GM18951 (cell line): ENCODE measurements around the gene CPNE2.

ENCODE experiments used
- POLR2A ChIP-seq: IDR thresholded peaks from 4 replicates; pipeline ENCODE4 v1.6.1; 2011; ENCODE audit warnings: mild to moderate bottlenecking; ENCODE audit not compliant: insufficient read length, insufficient read depth; ENCODE audit errors: extremely low read depth
- in situ Hi-C: fragments of 300-500 bp; cut with MboI; formaldehyde crosslinking; loops from one replicate; pipeline ENCODE4 v1.12.0; 2022; ENCODE audit warnings: low sequenced_read_pairs, mixed read lengths, inconsistent platforms; ENCODE audit not compliant: unreplicated experiment

Gene CPNE2

GRCh38 chr16:57112403-57113041, 20.1 kb downstream of the CPNE2 start:
- in situ Hi-C loops = no loop called here
- TF ChIP-seq POLR2A = no peak

- in situ Hi-C loops = no loop called here
- no peak for TF ChIP-seq POLR2A
Measured at GRCh38 chr16:57113042-57113453, 20.7 kb downstream of the CPNE2 start.

- no peak for TF ChIP-seq POLR2A
- in situ Hi-C loops = no loop called here
Measured at GRCh38 chr16:57113664-57114063, 21.3 kb downstream of the CPNE2 start.

GRCh38 chr16:57115168-57115513, 22.8 kb downstream of the CPNE2 start:
- in situ Hi-C loops = no loop called here
- no peak for TF ChIP-seq POLR2A

GRCh38 chr16:57115514-57116182, 23.3 kb downstream of the CPNE2 start:
- no peak for TF ChIP-seq POLR2A
- in situ Hi-C loops = no loop called here

GRCh38 chr16:57118461-57119084, 26.2 kb downstream of the CPNE2 start:
- in situ Hi-C loops = no loop called here
- TF ChIP-seq POLR2A = no peak

- TF ChIP-seq POLR2A = no peak
- in situ Hi-C loops = no loop called here
Measured at GRCh38 chr16:57123216-57123973, 31.0 kb downstream of the CPNE2 start.

- in situ Hi-C loops = no loop called here
- no peak for TF ChIP-seq POLR2A
Measured at GRCh38 chr16:57123974-57124674, 31.7 kb downstream of the CPNE2 start.

- TF ChIP-seq POLR2A = no peak
- in situ Hi-C loops = no loop called here
Measured at GRCh38 chr16:57125376-57125775, 33.0 kb downstream of the CPNE2 start.

- TF ChIP-seq POLR2A = no peak
- in situ Hi-C loops = no loop called here
Measured at GRCh38 chr16:57125969-57126368, 33.6 kb downstream of the CPNE2 start.

- no peak for TF ChIP-seq POLR2A
- in situ Hi-C loops = no loop called here
Measured at GRCh38 chr16:57126411-57126810, 34.0 kb downstream of the CPNE2 start.

- no peak for TF ChIP-seq POLR2A
- in situ Hi-C loops = no loop called here
Measured at GRCh38 chr16:57127037-57127763, 34.8 kb downstream of the CPNE2 start.
